GM18520 (cell line): ENCODE data around the gene SANBR.

Source experiments
- ATAC-seq: cut with Tn5 transposase; IDR thresholded peaks from one replicate; pipeline ENCODE4 v1.9.1; 2021; ENCODE audit not compliant: unreplicated experiment

Gene SANBR

GRCh38 chr2:61089797-61090196 is 24.1 kb downstream of the SANBR start:
- ATAC-seq, result no peak

DNA sequence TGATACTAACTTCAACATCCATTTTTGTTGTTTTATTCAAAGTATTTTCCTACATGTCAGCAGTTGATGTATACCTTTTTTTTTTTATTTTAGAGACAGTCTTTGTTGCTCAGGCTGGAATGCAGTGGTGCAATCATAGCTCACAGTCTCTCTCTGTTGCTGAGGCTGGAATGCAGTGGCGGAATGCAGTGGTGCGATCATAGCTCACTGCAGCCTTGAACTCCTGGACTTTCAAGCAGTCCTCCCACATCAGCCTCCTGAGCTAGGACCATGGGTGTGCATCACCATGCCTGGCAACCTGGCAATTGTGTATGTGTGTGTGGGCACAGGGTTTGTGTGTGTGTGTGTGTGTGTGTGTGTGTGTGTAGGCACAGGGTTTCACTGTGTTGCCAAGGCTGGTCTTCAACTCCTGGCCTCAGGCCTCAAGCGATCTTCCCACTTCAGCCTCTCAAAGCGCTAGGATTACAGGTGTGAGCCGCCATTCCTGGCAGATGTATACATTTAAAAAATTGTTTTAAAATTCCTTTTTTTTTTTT is 24.8 kb downstream of the SANBR start:
- ATAC-seq, result no peak

GRCh38 chr2:61091485-61091884 is 25.8 kb downstream of the SANBR start:
- no peak for ATAC-seq

- no peak for ATAC-seq
These were observed 30.8 kb downstream of the SANBR start for GRCh38 chr2:61096438-61096837.

GRCh38 chr2:61100801-61101200 is 35.1 kb downstream of the SANBR start:
- ATAC-seq, result no peak

- no peak for ATAC-seq
These were observed 43.6 kb downstream of the SANBR start for GRCh38 chr2:61109291-61109690.

DNA sequence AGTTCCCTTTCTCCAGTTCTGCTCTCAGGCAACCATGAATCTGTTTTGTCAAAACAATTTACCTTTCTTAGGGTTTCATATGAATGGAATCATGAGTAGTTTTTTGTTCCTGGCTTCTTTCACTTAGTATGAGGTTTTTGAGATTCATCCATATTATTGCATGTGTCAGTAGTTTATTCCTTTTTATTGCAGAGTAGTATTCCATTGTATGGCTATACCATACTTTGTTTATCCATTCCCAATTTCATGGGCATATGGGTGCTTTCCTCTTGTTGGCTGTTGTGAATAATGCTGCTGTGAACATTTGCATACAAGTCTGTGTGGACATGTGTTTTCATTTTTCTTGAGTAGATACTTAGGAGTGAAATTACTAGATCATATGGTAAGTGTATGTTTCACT is 46.0 kb downstream of the SANBR start:
- ATAC-seq, result no peak

DNA sequence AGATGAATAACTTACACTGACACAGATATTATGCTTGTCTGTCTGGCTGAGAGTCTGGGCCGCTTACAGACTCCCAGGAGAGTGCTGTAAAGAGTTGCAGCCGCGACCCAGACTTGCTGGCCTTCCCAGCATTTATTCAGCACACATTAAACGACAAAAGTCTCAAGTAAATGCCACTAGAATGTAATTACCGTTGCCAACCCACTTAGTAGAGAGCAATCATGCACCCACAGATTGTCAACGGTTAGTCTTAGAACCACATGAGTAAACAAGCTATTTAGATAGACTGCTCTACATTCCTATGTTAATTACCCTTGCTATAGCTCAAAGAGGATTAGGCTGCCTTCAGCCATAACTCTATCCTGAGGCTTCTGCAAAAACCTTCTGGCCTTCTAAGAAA is 48.5 kb downstream of the SANBR start:
- no peak for ATAC-seq
